GM19193 (cell line): ENCODE measurements around the gene PARD6B.

ENCODE experiments used
- POLR2A ChIP-seq: IDR thresholded peaks from 4 replicates; pipeline ENCODE4 v1.6.1; 2011; ENCODE audit not compliant: insufficient read depth, insufficient read length; ENCODE audit errors: extremely low read depth

PARD6B gene, protein sequence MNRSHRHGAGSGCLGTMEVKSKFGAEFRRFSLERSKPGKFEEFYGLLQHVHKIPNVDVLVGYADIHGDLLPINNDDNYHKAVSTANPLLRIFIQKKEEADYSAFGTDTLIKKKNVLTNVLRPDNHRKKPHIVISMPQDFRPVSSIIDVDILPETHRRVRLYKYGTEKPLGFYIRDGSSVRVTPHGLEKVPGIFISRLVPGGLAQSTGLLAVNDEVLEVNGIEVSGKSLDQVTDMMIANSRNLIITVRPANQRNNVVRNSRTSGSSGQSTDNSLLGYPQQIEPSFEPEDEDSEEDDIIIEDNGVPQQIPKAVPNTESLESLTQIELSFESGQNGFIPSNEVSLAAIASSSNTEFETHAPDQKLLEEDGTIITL

GRCh38 chr20:50731055-50731929 lies at the start of gene PARD6B:
PARD6B (plus strand) TSS chr20:50731580; CDS start chr20:50731787, 207 bp downstream.
- peak; percentile 62 for TF ChIP-seq POLR2A

GRCh38 chr20:50682065-50682464 lies 49.3 kb upstream of the PARD6B start:
- no peak for TF ChIP-seq POLR2A

DNA sequence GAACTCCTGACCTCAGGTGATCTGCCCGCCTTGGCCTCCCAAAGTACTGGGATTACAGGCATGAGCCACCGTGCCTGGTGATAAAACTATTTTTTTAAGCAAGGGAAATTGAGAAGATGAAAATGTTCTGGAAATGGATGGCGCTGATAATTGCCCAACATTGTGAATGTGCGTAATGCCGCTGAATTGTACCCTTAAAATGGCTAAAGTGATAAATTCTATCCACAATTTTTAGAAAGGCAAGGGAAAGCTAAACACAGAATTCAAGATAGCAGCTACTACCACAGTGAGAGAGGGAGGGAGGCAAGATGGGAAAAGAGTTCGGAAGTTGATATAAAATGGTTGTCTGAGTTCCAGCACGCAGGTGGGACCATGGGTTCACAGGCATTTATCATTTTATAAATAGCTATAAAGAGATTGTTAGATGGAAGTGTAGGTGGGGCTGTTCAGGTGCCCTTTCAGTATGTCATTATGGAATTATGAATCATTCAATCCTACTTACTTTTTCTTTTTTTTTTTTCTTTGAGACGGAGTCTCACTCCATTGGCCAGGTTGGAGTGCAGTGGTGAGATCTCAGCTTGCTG lies 48.3 kb upstream of the PARD6B start:
- no peak for TF ChIP-seq POLR2A

DNA sequence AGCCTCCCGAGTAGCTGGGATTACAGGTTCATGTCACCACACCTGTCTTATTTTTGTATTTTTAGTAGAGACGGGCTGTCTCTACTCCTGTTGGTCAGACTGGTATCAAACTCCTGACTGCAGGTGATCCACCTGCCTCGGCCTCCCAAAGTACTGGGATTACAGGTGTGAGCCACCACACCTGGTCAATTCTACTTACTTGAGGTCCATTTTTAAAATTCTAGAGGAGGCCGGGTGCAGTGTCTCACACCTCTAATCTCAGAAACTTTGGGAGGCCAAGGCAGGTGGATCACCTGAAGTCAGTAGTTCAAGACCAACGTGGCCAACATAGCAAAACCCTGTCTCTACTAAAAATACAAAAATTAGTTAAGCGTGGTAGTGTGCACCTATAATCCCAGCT lies 47.8 kb upstream of the PARD6B start:
- TF ChIP-seq POLR2A: no peak

GRCh38 chr20:50686821-50687220 lies 44.6 kb upstream of the PARD6B start:
- no peak for TF ChIP-seq POLR2A

- TF ChIP-seq POLR2A: no peak
These were observed 43.0 kb upstream of the PARD6B start for GRCh38 chr20:50688256-50688975.

GRCh38 chr20:50689864-50690649 lies 41.3 kb upstream of the PARD6B start:
- TF ChIP-seq POLR2A: no peak

DNA sequence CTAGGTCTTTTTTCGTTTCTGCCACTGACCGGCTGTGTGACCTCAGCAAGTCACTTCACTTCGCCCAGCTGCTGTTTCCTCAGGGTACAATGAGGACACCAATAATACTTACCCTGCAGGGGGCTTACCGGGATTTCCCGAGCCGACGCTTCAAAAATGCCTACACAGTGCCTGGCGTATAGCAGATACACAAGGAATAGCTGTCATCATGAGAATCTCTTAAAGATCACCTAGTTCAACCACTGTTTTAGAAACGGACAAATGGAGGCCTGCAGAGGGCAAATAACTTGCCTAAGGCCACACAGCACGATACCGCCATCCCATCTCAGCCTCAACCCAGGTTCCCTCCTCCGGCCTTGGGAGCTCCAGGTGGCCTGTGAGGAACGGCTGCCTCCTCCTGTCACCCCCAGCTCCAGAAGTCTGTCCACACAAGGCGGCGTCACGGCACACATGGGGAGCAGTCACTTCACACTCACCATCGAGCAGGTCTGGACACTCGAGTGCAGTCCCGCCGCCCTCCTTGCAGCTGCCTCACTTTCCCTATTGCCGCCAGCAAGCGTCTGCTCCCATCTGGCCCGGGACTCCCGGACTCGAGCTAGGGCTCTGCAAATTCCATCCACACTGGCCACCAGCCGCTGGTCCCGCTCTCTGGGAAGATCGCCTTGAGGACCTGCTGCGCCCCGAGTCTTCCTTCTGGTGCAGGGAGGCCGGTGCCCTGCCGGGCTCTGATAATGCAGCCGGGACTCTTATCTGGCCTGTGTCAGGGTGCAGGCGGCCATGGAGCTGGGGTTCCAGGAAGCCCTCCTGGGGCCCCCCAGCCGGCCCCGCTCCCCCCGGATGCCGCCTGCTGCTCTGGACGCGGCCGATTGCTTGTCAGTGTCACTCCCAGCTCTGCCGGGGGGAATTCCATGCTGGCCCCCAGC lies 40.5 kb upstream of the PARD6B start, which contains the start of gene RIPOR3:
Gene RIPOR3, minus strand, starts transcription at position 893 of the 923 bp plus-strand sequence. Its CDS starts 414 bp downstream, at position 479.
- TF ChIP-seq POLR2A: no peak

DNA sequence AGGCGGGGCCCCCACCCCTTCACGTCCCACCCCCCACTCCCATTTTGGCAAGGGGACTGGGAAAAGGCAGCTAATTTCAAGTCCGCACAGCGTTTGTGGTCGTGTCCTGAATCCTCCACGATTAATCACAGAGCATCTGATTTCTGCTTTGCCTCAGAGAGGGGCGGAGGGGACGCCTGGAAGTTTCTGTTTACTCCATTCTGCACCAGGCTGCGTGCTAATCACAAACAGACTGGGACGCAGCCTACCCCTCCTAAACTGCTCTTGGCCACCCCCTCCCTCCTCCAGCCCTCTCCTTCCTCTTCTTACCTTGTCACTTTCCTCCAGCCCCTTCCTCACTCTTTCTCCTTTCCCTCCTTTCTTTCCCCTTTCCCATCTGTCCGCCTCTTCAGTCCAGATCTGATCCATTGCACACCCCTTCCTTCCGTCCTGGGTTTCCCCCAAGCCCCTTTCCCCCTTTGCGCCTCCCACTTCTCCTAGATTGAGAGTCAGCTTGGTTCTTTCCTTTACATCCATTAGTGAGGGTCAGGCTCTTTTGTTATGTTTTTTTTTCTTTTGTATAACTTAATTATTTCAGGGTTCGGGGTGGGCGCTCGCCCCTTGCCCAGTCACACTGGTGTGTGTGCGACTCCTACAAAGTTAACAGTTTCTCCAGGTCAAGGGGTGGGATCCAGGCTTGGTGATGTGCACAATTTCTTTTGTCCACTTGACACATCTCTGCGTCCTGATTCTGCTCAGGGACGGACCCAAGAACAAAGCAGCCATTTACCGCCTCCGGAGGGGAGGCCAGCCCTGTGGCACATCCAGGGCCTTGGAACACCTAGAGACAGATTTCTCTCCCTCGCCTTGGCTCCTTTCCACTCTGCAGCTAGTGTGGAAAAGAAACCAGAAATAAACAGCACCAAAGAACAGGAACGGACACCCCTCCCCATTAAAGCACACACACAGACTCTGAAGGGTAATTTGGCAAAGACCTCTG lies 39.5 kb upstream of the PARD6B start:
- no peak for TF ChIP-seq POLR2A

DNA sequence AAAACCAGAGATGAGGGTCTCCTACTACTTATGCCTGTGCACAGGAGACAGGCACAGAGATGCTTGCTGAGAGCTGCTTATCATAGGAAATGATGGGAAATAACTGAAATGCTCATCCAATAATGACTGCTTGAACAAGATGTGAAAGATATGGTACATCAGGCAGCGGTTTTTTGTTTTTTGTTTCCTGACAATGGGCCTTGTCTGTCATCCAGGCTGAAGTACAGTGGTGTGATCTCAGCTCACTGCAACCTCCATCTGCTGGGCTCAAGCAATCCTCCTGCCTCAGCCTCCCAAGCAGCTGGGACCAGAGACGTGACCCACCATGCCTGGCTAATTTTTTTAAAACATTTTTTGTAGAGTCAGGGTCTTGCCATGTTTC lies 38.8 kb upstream of the PARD6B start:
- TF ChIP-seq POLR2A: no peak

DNA sequence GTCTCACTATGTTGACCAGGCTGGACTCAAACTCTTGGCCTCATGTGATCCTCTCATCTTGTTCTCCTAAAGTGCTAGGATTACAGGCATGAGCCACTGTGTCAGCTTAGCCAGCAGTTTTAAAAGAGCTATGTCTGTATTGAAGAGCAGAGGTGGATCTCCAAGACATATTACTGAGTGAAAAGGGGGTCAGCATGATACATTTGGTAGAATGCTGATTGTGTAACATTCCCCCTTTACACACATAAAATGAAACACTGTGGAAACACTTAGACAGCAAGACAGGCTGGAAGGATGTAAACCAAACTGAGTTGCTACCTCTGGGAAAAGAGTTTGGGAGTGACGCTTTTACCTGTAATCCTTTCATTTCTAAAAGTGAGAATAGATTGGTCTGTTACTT lies 38.4 kb upstream of the PARD6B start:
- TF ChIP-seq POLR2A: no peak
